PC-9 (cell line): ENCODE data around the gene ZSCAN1. TPM values are rescaled to one million over a fixed set of nuclear protein-coding genes. Genes with fewer than 3 reads are reported as not detected.

Experiments used
- Bru-seq: library from RNA; stranded (reverse); fragments of 400-500 nt; gene quantifications from one replicate; lab custom pipeline; 2021; lab: Mats Ljungman, UMichigan
- BruChase-seq, 2 experiments: library from RNA; stranded (reverse); fragments of 400-500 nt; gene quantifications; one replicate each; lab custom pipeline; 2021; lab: Mats Ljungman, UMichigan
- BruUV-seq: library from RNA; stranded (reverse); fragments of 400-500 nt; replicated peaks from 2 replicates; lab custom pipeline; 2021; lab: Mats Ljungman, UMichigan
- CTCF ChIA-PET: fragments of 300-600 bp; sonication (Branson Sonifier 250); formaldehyde crosslinking; loops from one replicate; lab custom pipeline; 2022; ENCODE audit warnings: antibody characterized with exemption; lab: Charles Lee
- POLR2A ChIA-PET: fragments of 300-600 bp; sonication (Branson Sonifier 250); formaldehyde crosslinking; loops from one replicate; lab custom pipeline; 2022; ENCODE audit warnings: antibody characterized with exemption; ENCODE audit not compliant: unreplicated experiment; lab: Charles Lee
- DNase-seq, 2 experiments: peaks; one replicate each; pipeline versions ENCODE4 v3.0.0 to v3.0.0-alpha.2; 2015 to 2022; ENCODE audit warnings: mixed read lengths in 1 of 2
- H2AFZ ChIP-seq: fragments of 200-600 bp; sonication (generic); 2 replicates; pipeline ENCODE4 v1.8.1; 2017; ENCODE audit warnings: antibody characterized with exemption
- H3F3A ChIP-seq: fragments of 200-600 bp; sonication (generic); 2 replicates; pipeline ENCODE4 v1.8.1; 2017; ENCODE audit warnings: antibody characterized with exemption, mild to moderate bottlenecking, low read depth; ENCODE audit not compliant: insufficient read depth
- H3K27ac ChIP-seq: fragments of 200-600 bp; sonication (generic); 2 replicates; pipeline ENCODE4 v1.6.1; 2016; ENCODE audit warnings: mixed run types
- H3K27me3 ChIP-seq: fragments of 200-600 bp; sonication (generic); 2 replicates; pipeline ENCODE4 v1.6.1; 2016; ENCODE audit warnings: low read depth, mixed run types; ENCODE audit not compliant: insufficient read depth
- H3K36me3 ChIP-seq: fragments of 200-600 bp; sonication (generic); 2 replicates; pipeline ENCODE4 v1.6.1; 2016; ENCODE audit warnings: low read depth, mixed run types
- H3K4me1 ChIP-seq: fragments of 200-600 bp; sonication (generic); replicated peaks from 2 replicates; pipeline ENCODE4 v1.6.1; 2016; ENCODE audit warnings: mixed run types; ENCODE audit not compliant: insufficient read depth
- H3K4me2 ChIP-seq: fragments of 200-600 bp; sonication (generic); 2 replicates; pipeline ENCODE4 v1.6.1; 2017; ENCODE audit warnings: mixed run types
- H3K4me3 ChIP-seq: fragments of 200-600 bp; sonication (generic); 2 replicates; pipeline ENCODE4 v1.6.1; 2016; ENCODE audit warnings: mixed run types
- H3K79me2 ChIP-seq: fragments of 200-600 bp; sonication (generic); 2 replicates; pipeline ENCODE4 v1.6.1; 2017; ENCODE audit warnings: low read depth, mixed run types
- H3K9me2 ChIP-seq: fragments of 200-600 bp; sonication (generic); 2 replicates; pipeline ENCODE4 v1.8.1; 2017; ENCODE audit warnings: mild to moderate bottlenecking; ENCODE audit not compliant: insufficient read depth
- H3K9me3 ChIP-seq: fragments of 200-600 bp; sonication (generic); 2 replicates; pipeline ENCODE4 v1.8.1; 2016; ENCODE audit warnings: low read depth; ENCODE audit not compliant: insufficient read depth
- H4K20me1 ChIP-seq: fragments of 200-600 bp; sonication (generic); 2 replicates; pipeline ENCODE4 v1.8.1; 2017; ENCODE audit not compliant: insufficient read depth
- EZH2 ChIP-seq: fragments of 200-600 bp; sonication (generic); IDR thresholded peaks from 2 replicates; pipeline ENCODE4 v1.8.0; 2017; ENCODE audit warnings: antibody characterized with exemption, low read depth
- intact Hi-C: fragments of 100-400 bp; cut with micrococcal nuclease; formaldehyde crosslinking; loops from one replicate; pipeline ENCODE4 v1.10.0; 2022; ENCODE audit not compliant: unreplicated experiment
- long read RNA-seq: library from polyadenylated mRNA; stranded (forward); transcript quantifications from one replicate; pipeline ENCODE4 v2.0.0, GENCODE V29; 2022
- total RNA-seq: library from RNA; stranded (reverse); gene quantifications from 2 replicates; pipeline ENCODE4 v1.2.3, GENCODE V29; 2021
- TF ChIP-seq, protein P1 (sequence below): fragments of 200-600 bp; sonication (generic); conservative IDR thresholded peaks from 2 replicates; pipeline ENCODE4 v1.6.1; 2017; ENCODE audit warnings: mixed run types, antibody characterized with exemption, mild to moderate bottlenecking, moderate library complexity

ZSCAN1 gene
- total RNA-seq = not detected in 2 replicates
- Bru-seq, nascent RNA = not detected
- BruChase-seq, experiment 1, labeled RNA remaining after a 2-hour chase = not detected
- not detected for BruChase-seq, experiment 2, labeled RNA remaining after a 6-hour chase
- long read RNA-seq = 0 reads

GRCh38 chr19:58033741-58034476 lies at the start of gene ZSCAN1:
ZSCAN1 (plus strand) TSS chr19:58034025; CDS start chr19:58037837, 3,812 bp downstream.
- no TSS peak for BruUV-seq
- ChIA-PET POLR2A (no interaction called here), CTCF (no interaction called here)
- Histone ChIP-seq H4K20me1 (no peaks in the 10 kb centered on the region), H3K4me1 (no peaks in the 10 kb centered on the region), H3K4me2 (no peak within 1 kb of the TSS), H3K79me2 (no peaks in the 10 kb centered on the region), H3K36me3 (no peaks in the 10 kb centered on the region), H3K4me3 (no peak within 1 kb of the TSS), H3K27me3 (peaks cover 35% of the 10 kb centered on the region; the same call in 1 of the 2 replicates), H3K27ac (no peak within 1 kb of the TSS), H3K9me2 (no peaks in the 10 kb centered on the region), H3K9me3 (peaks cover 5% of the 10 kb centered on the region; the same call in 1 of the 2 replicates), H2AFZ (no peak within 1 kb of the TSS), H3F3A (no peaks in the 10 kb centered on the region)
- intact Hi-C loops = no loop called here
- DNase-seq = no peak
- TF ChIP-seq EZH2 = no peak
- TF ChIP-seq, protein P1, sequence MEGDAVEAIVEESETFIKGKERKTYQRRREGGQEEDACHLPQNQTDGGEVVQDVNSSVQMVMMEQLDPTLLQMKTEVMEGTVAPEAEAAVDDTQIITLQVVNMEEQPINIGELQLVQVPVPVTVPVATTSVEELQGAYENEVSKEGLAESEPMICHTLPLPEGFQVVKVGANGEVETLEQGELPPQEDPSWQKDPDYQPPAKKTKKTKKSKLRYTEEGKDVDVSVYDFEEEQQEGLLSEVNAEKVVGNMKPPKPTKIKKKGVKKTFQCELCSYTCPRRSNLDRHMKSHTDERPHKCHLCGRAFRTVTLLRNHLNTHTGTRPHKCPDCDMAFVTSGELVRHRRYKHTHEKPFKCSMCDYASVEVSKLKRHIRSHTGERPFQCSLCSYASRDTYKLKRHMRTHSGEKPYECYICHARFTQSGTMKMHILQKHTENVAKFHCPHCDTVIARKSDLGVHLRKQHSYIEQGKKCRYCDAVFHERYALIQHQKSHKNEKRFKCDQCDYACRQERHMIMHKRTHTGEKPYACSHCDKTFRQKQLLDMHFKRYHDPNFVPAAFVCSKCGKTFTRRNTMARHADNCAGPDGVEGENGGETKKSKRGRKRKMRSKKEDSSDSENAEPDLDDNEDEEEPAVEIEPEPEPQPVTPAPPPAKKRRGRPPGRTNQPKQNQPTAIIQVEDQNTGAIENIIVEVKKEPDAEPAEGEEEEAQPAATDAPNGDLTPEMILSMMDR = no peak

- Histone ChIP-seq H2AFZ (no peak overlapping the region), H3K27me3 (no peaks in the 10 kb centered on the region), H3K4me3 (no peak overlapping the region), H3K36me3 (peaks cover 44% of the 10 kb centered on the region), H3K4me2 (no peak overlapping the region), H3K27ac (no peak overlapping the region), H3K4me1 (no peaks in the 10 kb centered on the region), H3K79me2 (no peaks in the 10 kb centered on the region), H3F3A (no peaks in the 10 kb centered on the region), H3K9me3 (peaks cover 67% of the 10 kb centered on the region), H4K20me1 (no peaks in the 10 kb centered on the region), H3K9me2 (no peaks in the 10 kb centered on the region)
- TF ChIP-seq EZH2 = no peak
- TF ChIP-seq, protein P1 = no peak
- DNase-seq = no peak
- POLR2A ChIA-PET = no interaction called here
- CTCF ChIA-PET = no interaction called here
- intact Hi-C loops = no loop called here
- BruUV-seq = no TSS peak
These were observed 41.0 kb upstream of the ZSCAN1 start for GRCh38 chr19:57992841-57993240.

DNA sequence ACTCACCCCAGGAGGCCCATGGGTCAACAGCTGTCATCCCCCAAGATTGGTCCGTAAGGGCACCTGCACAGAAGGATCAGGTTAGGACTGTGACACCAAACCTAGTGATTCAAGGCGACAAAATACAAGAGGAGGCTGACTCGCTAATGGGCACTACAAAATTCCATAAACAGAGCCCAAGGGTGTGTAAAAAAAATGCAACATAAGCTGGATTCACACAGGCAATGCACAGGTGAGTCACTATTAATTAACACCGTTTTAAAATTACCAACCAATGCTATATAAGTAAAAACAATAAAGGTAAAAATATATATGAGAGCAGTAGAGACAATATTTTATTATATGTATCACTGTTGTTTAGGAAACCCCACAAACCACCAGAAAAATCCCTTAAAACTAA lies 33.1 kb upstream of the ZSCAN1 start:
- ChIA-PET POLR2A (no interaction called here), CTCF (no interaction called here)
- Histone ChIP-seq H3K79me2 (peaks cover 13% of the 10 kb centered on the region), H3K9me3 (peaks cover 54% of the 10 kb centered on the region), H3K4me3 (0 out of 2 replicates have a peak overlapping the region, but pooled peaks have one; percentile 96), H2AFZ (no peak overlapping the region), H3K9me2 (no peaks in the 10 kb centered on the region), H3K27ac (no peak overlapping the region), H3K4me1 (0 out of 2 replicates have a peak, but pooled peaks cover 10% of the 10 kb centered on the region), H4K20me1 (no peaks in the 10 kb centered on the region), H3K4me2 (no peak overlapping the region), H3K36me3 (peaks cover 55% of the 10 kb centered on the region), H3K27me3 (no peaks in the 10 kb centered on the region), H3F3A (peaks cover 4% of the 10 kb centered on the region; the same call in 1 of the 2 replicates)
- BruUV-seq = no TSS peak
- intact Hi-C loops = no loop called here
- no peak for TF ChIP-seq EZH2
- TF ChIP-seq, protein P1 = no peak
- DNase-seq = no peak
